ENCODE measurements around the gene MYRIP.
"Not testable (repeated sequence)": the region's sequence is repeated elsewhere in the genome, so short reads cannot be mapped to it uniquely, and the experiment has no call there.

- not testable (repeated sequence) for TF ChIP-seq EZH2 (IDR thresholded peaks at IDR 0.05; ENCODE audit: low read length, unreplicated experiment); CTCF (conservative IDR thresholded peaks at IDR 0.05; ENCODE audit: low read depth, low read length); EZH2phosphoT487 (IDR thresholded peaks at IDR 0.05; ENCODE audit: borderline replicate concordance, low read length)
Measured at GRCh38 chr3:39766909-39767308, 42.5 kb upstream of the MYRIP start.
